ENCODE data around the gene BMP6. TPM values are rescaled to one million over a fixed set of nuclear protein-coding genes. Genes with fewer than 3 reads are reported as not detected.
A peak's percentile ranks its signal among the peaks of the same experiment; 100 is the strongest.

BMP6 gene
- polyA plus RNA-seq, 3 donors, result 7.0 to 7.9 (median 7.5) TPM

DNA sequence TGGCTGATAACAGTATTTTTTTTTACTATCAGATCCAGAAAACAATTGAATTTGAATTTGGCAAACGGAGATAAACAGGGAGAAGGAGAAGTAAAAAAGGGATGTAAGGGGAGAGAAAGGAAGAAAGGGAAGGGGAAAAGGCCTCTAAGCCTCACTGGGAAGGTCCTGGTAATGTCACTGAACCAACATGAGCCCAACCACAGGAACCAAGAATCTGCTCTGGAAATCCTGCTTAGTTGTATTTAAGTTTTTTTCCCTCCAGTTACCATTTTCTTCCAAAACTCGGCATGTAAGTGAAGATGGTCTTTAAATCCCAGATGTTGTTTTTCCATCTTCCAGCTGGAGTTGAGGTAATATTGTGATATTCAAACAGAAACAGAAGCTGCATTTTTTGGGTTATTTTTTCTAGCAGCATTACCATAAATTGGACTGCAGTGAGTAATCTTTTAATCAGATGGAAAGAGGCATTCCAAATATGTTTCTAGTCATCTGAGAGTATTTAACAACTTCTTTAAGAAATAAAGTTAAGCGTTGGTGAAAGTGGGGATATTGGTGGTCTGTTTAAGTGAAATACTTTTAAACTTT lies 93.6 kb downstream of the BMP6 start:
- no peak for DNase-seq (ENCODE audit: low read depth in 3 of 3, low spot score in 2 of 3)

DNA sequence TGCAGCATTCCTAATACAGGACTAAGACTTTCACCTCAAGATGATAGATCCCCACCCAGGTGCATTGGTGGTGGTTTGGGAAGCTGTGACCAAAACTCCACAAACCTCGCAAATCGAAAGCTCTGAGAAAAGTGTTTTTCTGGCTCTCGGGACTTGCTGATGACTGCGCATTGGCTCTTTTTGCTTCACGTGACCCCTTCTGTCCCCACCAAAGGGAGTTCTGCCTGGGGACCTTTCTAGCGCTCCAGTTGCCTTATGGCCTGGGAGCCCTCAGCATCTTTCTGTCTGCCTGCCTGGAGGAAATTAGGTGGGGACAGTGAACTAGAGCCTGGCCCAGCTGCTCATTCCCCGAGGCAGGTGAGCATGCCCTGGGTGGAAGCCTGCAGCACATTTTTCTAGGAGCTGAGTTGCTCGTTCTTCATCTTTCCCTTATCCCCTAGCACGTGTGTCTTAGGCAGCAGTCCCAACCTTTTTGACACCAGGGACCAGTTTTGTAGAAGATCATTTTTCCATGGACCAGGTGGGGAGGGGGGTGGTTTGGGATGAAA lies 94.5 kb downstream of the BMP6 start:
- DNase-seq (ENCODE audit: low read depth in 3 of 3, low spot score in 2 of 3), result no peak

DNA sequence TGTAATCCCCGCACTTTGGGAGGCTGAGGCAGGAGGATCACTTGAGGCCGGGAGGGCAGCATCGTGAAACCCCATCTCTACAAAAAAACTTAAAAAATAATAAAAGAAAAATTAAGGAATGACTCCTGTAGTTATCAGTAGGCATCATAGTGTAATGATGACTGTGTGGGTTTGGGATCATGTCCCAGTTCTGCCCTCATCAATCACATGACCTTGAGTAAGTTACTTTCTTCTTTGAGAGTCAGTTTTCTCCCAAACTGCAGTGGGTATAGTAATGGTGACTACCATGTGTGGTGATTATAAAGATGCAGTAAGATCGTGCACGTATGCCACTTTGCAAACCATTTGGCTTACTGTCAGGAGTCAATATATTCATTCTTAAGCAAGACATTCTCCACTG lies 95.5 kb downstream of the BMP6 start:
- no peak for DNase-seq (ENCODE audit: low read depth in 3 of 3, low spot score in 2 of 3)

DNA sequence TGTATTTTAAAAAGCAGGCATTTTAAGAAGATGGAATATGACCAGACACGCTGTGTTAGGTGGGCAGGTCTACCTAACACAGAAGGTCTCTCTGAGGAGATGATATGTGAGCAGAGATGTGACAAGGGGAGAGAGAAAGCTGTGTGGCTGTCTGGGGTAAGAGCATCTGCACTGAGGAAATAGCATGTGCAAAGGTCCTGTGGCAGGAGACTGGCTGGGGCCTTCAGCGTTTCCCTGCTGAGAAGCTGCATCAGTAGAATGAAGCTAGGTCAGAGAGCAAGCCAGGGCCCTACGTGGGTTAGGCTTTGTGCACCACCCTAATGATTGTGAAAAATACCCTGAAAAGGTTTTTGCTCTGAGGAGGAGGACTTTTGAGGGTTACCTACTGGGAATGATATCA lies 97.7 kb downstream of the BMP6 start:
- DNase-seq (ENCODE audit: low read depth in 3 of 3, low spot score in 2 of 3), result no peak

DNA sequence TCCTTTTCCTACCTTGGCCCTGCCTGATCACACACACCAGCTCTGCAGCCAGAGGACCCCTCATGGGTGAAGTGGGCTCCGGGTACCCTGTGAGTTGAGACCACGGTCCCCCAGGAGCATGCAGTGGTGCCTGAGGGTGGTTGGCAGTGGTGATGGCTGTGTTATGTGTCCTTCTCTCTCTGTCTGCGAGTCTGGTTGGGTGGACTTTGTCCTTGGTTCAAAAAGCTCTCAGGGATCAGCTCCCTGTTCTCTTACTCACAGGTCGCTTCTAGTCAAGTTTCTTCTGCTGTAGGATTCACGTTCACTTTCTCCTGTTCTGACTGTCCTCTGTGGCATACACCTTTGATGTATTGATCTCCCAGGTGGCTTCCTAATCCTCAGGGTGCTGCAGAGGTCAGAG lies 100.1 kb downstream of the BMP6 start:
- DNase-seq (ENCODE audit: low read depth in 3 of 3, low spot score in 2 of 3), result no peak

DNA sequence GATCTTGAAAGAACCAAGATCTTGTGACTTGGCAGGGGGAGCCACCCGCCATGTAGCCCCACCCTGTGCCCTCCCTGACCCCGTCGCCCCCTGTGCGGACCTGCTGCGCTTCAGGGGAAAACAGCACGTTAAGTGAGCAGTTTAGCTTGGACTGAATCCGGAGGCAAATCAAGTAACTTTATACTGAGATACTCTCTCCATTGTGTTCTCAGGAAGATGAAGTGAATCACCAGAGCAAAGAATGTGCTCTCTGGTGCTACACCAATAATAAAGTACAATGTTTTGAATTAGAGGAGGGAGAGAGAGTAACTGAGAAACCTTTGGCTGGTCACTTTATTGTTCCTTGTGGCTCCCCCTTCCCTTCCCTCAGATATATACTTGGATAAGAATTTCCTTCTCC lies 101.2 kb downstream of the BMP6 start:
- no peak for DNase-seq (ENCODE audit: low read depth in 3 of 3, low spot score in 2 of 3)

DNA sequence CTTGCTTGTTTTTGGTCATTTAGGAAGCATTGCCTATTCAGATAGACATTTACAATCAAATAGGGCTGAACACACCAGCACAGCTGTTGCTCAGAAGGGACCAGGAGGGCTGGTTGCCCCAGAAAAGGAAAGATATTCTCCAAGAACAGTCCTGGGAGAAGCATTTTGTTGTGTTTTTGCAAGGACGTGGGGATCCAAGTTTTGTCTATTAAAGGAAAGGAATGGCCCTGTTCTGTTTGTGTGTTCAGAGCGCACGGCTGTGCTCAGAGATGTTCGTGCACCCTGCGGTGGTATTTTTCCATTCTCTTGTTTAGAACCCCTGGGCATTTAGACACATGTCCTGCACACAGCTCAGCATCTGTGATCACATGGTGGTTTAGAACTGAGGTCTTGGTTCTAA lies 102.2 kb downstream of the BMP6 start:
- DNase-seq (ENCODE audit: low read depth in 3 of 3, low spot score in 2 of 3), result no peak

DNA sequence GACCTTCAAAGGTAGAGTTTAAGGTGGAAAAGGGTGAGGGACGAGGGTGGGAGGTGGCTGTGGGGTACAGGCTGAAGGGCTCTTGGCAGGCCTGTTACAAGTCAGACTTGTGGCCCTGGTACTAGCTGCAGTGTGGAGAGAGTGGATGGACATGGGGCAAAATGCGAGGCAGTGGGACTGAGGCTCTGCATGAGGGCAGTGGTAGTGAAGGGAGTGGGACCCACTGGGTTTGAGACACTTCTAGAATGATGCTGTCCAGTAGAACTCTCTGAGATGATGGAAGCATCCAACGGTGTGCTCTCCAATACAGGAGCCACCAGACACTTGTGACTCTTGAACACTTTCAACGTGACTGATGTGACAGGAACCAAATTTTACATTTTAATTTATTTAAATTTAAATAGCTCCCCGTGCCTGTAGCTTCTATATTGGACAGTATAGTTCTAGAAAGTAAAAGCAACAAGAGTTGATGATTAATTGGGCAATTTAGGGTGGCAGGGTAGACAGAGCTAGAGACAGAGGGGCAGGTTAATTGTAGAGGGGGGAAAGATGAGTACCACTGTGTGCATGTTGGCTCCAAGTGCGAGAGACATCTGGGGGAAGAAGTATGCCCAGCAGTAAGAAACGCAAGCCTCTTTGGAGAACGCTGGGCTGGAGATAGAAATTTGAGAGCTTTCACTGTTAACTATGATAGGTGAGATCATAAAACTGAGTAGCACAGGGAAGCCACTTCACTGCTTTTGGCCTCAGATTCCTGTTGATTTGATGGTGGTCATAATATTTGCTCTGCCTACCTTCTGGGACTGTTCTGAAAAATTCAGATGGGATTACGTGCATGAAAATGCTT lies 107.2 kb downstream of the BMP6 start:
- no peak for DNase-seq (ENCODE audit: low read depth in 3 of 3, low spot score in 2 of 3)

DNA sequence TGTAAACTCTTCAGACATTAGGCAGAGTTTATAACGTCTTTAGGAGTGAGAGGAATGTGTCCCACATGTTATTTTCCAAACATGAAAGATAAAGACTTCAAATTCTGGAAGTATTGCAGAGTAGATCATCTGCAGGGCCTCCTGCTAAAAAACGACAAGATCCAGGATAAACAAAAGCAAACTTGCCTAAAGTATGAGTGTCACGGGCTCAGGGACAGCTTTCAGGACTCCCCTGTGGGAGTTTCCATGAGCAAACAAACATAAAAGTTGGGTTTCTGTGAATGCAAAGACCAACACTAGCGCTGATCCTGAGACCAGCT lies 107.8 kb downstream of the BMP6 start:
- peak in 1 of 3 donors; percentile 10 for DNase-seq (ENCODE audit: low read depth in 3 of 3, low spot score in 2 of 3)

DNA sequence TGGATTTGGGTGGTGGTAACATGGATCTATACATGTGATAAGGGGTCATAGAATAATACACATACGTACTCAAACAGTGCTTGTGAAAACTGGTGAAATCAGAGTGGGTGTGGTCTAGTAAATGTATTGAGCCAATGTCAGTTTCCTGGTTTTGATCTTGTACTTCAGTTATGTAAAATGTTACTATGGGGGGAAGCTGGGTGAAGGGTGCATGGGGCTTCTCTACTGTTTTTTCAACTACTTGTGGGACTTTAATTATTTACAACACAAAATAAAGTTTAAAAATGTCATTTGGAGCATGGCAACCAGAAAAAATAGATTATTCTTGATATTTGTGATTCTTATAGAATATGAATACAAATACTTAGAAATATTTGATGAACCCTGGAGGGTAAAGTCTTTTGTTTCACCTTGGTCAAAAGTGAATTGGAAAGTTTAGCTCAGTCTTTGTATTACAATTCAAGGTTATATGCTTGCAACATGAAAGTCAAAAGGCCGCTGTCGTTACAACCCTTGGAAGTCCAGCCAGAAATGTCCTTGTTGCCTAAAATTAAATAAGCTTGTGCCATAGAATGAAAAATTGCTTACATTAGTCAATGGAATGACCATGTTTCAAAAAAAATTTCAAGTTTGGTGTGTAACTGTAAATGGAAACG lies 110.6 kb downstream of the BMP6 start:
- DNase-seq (ENCODE audit: low read depth in 3 of 3, low spot score in 2 of 3), result no peak

DNA sequence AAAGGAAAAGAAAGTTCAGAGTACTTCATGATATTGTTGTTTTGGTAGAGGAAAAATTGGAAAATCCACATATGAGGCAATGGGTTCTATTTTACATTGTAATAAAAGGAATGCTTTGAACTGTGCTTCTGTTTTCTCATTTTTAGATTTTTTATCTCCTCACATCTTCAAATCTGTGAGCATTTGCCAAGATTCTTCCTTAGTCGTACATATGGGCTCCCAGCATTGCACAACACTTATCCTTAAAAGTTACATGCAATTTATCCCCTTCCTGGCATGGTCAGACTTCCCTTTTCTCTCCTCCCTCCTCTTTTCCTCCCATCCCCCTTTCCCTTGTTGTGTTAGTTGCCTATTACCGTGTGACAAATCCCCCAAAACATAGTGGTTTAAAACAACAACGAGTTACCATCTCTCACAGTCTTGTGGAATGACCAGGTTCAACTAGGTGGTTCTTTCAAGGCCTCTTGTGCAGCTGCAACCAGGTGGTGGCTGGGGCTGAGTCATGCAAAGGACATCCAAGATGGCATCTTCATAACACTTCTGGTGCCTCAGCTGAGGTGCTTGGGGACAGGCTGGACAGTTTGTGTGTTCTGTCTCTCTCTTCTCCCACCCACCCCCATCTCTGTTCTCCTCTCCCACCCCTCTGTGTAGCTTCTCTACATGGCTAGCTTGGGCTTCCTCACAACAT lies 116.0 kb downstream of the BMP6 start:
- DNase-seq (ENCODE audit: low read depth in 3 of 3, low spot score in 2 of 3), result no peak

DNA sequence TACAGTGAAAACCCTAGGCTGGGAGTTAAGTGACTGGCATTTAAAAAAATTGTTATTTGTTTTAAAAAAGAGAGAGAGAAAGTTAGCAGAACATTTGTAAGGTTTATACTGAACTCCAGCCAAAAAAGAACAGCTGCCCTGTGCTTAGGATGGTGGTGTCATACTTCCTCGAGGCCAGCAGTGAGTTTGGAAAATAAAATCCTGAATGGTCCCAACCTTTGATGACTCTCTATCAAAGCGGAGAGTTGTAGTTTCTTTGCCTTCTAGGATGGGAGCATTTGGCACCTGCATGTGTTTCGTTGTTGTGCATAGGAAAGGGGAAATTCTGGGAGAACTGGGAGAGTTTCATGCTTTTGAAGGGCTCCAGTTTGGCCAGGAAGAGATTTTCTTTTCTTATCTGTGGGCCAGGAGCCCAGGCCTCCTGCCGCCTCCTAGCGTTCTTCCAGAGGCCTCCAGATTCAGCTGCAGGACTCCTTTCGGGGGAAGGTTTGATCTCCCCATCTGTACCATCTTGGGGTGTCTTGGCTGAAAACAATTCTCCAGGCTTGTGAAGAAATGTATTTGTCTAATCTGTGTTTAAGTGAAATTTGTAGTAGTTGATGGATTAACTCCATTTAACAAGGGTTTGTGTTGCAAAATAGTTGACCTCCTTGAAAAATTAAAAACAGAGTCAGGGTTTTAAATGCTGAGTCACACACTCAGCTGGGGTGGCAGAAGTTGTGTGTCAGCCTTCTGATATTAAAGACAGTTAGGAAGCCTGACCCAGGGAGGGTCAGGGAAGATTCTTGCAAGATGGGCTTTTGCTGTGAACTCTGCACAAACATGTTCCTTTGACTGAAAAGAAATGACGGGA lies 121.3 kb downstream of the BMP6 start:
- DNase-seq (ENCODE audit: low read depth in 3 of 3, low spot score in 2 of 3), result no peak

DNA sequence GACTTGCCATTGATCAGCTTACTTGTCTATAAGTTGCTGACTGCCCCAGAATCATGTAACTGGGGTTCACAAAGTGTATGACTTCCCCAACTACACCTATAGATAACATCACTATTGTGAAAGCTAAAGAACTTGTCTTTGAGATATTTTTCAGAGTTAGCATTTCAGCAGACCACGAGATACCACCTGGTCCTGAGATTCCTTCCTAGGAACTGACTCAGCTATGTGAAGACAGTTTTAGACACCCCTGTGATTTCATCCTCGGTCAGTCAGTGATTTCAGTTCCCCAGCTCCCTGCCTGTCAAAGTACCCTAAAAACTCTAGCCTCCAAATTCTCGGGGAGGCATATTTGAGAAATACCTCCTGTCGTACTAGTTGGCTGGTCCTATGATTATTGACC lies 122.3 kb downstream of the BMP6 start:
- DNase-seq (ENCODE audit: low read depth in 3 of 3, low spot score in 2 of 3), result no peak

DNA sequence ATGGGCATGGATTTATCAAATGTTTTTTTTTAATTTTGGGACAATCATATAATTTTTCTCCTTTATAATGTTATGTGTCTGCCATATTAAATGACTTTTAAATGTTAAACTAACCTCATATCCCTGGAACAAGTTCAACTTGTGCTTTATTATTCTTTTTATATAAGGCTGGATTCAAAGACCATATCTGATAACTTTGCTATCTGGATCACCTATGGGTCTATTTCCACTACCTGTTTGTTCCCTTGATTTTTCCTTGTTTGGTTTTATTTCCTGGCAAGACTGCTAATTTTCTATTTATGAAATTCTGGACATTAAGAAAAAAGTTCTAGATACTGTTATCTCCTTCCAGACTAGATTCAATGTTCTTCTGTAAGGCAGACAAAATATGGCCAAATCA lies 125.9 kb downstream of the BMP6 start:
- no peak for DNase-seq (ENCODE audit: low read depth in 3 of 3, low spot score in 2 of 3)

DNA sequence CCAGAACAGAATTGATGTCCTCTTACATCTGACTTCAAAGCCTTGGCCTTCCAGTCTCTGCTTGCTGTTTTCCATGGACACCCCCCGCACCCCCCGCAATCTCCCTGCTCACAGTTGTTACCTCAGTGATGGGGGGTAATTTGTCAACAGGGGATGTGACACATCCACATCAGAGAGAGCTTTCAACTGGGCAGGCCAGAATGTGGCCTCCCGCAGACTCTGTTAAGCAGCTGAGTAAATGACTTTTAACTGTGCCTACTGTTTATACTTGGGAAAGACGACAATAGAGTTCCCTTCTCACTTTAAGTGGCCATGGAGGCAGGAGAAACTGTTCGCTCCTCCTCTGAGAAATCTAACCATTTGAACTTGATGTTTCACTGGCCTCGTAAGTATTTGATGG lies 133.7 kb downstream of the BMP6 start:
- no peak for DNase-seq (ENCODE audit: low read depth in 3 of 3, low spot score in 2 of 3)

DNA sequence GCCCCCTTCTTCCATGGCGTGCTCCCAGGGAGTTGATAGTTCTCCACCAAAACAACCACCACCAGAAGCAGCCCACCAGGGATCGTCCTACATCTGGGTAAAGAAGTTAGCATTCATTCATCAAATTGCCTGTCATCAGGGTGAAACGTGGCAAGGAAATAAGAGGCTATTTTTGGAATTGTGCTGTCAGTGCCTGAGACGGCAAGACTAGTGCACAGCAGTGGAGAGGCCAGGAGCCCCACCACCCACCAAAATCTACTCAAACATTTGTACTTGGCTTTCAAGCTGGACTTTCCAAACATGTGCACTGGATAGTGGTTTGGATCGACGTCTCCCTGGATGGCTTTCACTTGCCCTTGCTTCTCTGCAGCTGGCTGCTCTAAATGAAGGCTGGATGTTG lies 139.9 kb downstream of the BMP6 start:
- no peak for DNase-seq (ENCODE audit: low read depth in 3 of 3, low spot score in 2 of 3)

DNA sequence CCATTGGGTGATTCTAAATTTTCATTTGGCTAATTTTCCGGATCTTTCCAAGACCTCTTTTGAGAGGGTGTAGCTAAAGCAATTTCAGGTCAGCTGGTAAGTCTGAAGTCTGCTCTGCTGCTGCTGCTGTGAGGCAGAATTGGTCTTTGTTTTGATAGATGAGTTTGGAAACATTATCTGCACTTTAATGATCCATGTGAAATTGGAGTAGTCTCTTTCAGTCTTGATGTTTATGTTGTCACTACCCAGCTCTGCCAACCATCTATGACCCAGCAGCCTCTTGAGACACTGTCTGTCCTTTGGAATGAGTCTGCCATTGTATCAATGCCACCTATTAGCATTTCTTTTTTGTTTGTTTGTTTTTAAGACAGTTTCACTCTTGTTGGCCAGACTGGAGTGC lies 140.6 kb downstream of the BMP6 start:
- peak in 2 of 3 donors; percentile 17 to 27 for DNase-seq (ENCODE audit: low read depth in 3 of 3, low spot score in 2 of 3)

DNA sequence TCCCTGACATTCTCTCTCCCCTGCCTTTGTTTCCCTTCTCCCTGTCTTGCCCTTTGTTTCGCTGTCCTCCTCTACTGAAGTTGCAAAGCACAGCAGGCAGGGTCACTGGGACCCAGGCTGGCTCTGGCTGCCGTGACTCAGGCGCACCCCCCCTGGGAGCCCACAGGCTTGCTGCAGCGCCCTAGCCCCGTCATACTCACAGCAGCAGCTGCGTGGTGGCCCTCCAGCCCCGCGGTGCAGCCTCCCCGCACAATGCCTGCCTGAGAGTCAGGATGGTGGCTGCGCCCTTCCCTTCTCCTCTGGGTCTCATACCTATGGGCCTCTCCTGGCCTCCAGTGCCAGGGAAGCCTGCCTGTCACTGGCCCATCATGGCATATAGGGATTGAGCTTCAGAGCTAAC lies 143.0 kb downstream of the BMP6 start:
- DNase-seq (ENCODE audit: low read depth in 3 of 3, low spot score in 2 of 3), result no peak

DNA sequence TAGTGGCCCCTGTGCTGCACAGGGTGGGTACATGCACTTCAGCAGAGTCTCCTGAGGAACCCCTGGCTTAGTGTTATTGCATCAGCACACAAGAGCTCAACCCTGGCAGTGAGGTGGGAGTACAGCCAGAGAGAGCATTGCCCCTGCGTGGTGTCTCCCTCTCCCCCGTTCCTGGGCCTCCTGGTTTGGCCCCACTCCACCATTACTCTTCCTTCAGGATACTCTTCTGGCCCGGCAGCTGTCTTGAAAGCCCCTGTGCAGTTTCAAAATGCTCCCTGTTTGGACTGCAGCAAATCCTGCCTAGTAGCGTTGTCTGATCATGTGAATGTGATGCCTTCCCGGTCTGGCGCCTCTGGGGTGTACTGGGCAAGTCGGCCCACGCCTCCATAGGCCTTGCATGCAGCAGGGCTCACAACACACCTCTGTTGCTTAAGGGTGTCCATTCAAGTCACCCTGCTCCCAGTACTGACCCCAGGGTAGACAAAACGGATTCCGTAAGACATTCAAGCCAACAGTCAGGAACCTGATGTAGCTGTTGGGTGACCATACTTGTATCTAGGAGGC lies 152.6 kb downstream of the BMP6 start:
- DNase-seq (ENCODE audit: low read depth in 3 of 3, low spot score in 2 of 3), result no peak

DNA sequence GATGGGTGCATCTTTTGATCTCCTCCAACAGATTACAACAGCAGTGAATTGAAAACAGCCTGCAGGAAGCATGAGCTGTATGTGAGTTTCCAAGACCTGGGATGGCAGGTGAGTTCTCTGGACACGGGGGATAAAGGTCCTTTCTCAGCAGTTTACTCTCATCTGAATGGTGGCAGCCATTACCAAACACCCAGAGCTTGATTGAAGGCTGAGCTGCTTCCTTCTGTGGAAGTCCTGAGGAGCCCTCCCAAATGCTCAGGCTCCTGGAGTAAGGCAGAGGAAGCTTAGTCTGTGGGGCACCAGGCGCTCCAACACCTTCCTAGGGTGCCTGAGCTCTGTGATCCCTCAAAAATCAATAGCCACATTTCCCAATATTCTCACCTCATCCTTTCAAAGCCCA lies 153.1 kb downstream of the BMP6 start:
- no peak for DNase-seq (ENCODE audit: low read depth in 3 of 3, low spot score in 2 of 3)

Measured in right renal cortex interstitium (tissue), 3 donors.